Stimulated activated naive CD8-positive, alpha-beta T cell treated with anti-CD3 and anti-CD28 coated beads, Interleukin-15, Interleukin-2, amounts not matched to agents 100 ng/mL and 50 ng/mL, for 24 hours (primary cell): ENCODE results near the gene TTLL4.

ENCODE experiments used
- H3K27ac Mint-ChIP-seq: one replicate; pipeline ENCODE4 v1.8.0; 2021; ENCODE audit warnings: mild to moderate bottlenecking, mixed read lengths
- H3K27me3 Mint-ChIP-seq: one replicate; pipeline ENCODE4 v1.8.0; 2021; ENCODE audit warnings: mixed read lengths
- H3K36me3 Mint-ChIP-seq: one replicate; pipeline ENCODE4 v1.8.0; 2021; ENCODE audit warnings: low read depth, mixed read lengths
- H3K4me1 Mint-ChIP-seq: one replicate; pipeline ENCODE4 v1.8.0; 2021; ENCODE audit warnings: low read depth, mixed read lengths
- H3K4me3 Mint-ChIP-seq: one replicate; pipeline ENCODE4 v1.8.0; 2021; ENCODE audit warnings: mild to moderate bottlenecking, mixed read lengths
- H3K9me3 Mint-ChIP-seq: one replicate; pipeline ENCODE4 v1.8.0; 2021; ENCODE audit warnings: mixed read lengths

Gene TTLL4

DNA sequence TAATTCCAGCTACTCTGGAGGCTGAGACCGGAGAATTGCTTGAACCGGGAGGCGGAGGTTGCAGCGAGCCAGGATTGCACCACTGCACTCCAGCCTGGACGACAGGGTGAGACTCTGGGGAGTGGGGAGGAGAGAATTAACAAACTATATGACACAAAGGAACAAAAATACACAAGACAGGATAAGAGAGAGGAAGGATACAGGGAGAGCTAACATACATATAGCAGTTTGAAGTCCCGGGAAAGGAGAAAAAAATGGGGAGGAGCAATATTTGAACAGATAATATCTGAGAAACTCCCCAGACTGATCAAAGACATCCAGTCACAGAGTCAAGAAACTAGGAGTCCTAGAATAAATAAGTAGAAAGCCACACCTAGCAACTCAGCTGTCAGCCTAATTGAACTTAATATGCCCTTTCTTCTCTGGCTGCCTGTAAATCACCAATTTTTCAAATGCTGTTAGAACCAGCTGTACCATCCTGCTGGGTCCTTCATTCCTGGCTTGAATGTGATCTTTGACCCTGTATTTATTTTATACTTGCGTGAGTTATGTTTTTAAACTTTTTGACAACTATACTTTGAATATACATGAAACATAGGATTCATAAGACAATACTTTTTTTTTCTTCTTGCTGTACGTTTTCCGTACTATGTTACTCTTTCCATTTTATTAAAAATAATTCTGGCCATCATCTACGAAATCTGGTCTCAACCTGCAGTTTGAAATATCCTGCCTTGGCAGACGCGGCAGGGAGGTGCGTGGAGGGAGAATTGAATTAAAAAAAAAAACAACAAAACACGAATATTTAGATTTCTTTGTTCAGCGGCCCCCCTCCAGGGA, 70.4 kb downstream of the TTLL4 start:
- Mint-ChIP-seq H3K27ac (no peak overlapping the region), H3K36me3 (peaks cover 21% of the 10 kb centered on the region), H3K9me3 (peaks cover 17% of the 10 kb centered on the region), H3K27me3 (peaks cover 66% of the 10 kb centered on the region), H3K4me3 (peak overlapping the region; percentile 43), H3K4me1 (peaks cover 7% of the 10 kb centered on the region)

DNA sequence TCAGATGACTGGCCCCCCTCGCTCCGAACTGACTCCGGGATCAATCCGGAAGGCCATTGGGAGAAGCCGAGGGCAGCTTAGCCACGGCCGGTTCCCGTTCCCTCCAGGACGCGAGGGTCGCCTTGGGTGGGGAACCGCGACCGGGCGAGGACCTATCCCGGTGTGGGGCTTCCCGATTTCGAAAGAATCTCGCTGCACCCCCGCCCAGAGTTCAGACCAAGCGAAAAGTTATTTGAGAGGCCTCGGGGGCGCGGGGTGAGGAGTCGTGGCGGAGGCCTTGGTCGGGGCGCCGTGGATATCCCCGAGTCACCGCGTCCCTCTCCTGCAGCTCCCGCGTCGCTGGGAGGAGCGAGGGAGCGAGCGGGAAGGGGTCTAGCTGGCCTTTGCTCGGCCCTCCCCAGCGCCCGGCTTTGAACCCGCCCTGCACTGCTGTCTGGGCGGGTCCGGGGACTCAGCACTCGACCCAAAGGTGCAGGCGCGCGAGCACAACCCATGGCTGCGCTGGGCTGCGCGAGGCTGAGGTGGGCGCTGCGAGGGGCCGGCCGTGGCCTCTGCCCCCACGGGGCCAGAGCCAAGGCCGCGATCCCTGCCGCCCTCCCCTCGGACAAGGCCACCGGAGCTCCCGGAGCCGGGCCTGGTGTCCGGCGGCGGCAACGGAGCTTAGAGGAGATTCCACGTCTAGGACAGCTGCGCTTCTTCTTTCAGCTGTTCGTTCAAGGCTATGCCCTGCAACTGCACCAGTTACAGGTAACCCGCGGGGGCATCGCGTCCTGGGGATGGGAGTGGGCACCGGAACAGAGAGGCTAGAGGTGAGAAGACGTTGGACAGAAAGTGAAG, 71.3 kb downstream of the TTLL4 start, which contains the start of gene CYP27A1:
TSS of gene CYP27A1 (plus strand) at position 457 of the 837 bp plus-strand sequence. CDS start at position 493, 36 bp downstream.
- no peak within 1 kb of the TSS for H3K27ac Mint-ChIP-seq

DNA sequence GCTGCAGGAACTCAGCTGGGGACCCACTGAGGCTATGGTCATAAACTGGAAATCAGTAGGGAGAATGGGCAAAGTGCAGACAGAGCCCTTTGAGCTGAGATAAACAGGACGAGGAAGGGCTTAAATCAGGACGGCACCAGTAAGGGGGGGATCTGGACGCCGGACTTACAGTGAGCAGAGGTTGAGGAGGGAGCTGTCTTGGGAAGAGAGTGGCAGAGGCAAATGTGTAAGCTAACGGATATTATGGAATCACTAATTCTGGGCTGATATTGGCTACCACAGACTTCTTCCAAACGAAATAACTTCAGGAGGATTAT, 71.9 kb downstream of the TTLL4 start:
- H3K27ac Mint-ChIP-seq, result no peak overlapping the region
- H3K36me3 Mint-ChIP-seq, result peaks cover 12% of the 10 kb centered on the region
- peaks cover 9% of the 10 kb centered on the region for H3K9me3 Mint-ChIP-seq
- peaks cover 7% of the 10 kb centered on the region for H3K4me1 Mint-ChIP-seq
- peaks cover 63% of the 10 kb centered on the region for H3K27me3 Mint-ChIP-seq
- H3K4me3 Mint-ChIP-seq, result peak overlapping the region; percentile 16

More for the DNA sequence above, 71.3 kb downstream of the TTLL4 start, which contains the start of gene CYP27A1:
- H3K4me3 Mint-ChIP-seq, result peak within 1 kb of the TSS; percentile 43
- H3K27me3 Mint-ChIP-seq, result peaks cover 66% of the 10 kb centered on the region
- H3K36me3 Mint-ChIP-seq, result peaks cover 17% of the 10 kb centered on the region
- peaks cover 7% of the 10 kb centered on the region for H3K4me1 Mint-ChIP-seq
- H3K9me3 Mint-ChIP-seq, result peaks cover 15% of the 10 kb centered on the region

DNA sequence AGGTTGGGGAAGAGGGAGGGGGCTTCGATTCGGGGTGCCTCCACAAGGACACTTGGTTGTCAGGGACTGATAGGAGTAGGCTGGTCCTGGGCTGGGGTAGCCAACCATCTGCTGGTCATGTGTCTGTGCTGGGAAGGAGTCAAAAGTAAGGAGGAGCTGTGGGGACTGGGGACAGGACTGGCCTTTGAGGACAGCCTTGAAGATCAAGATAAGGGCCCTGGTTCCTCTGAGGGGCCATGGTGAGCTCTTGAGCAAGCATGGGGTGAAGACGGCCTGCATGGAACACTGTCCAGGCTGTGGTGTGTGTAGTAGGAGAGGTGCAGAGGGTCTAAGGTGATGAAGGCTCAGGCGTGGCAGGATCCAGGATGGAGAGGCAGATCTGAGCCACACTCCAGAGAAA, 73.1 kb downstream of the TTLL4 start:
- no peak overlapping the region for H3K27ac Mint-ChIP-seq
- H3K27me3 Mint-ChIP-seq, result peaks cover 61% of the 10 kb centered on the region
- peaks cover 7% of the 10 kb centered on the region for H3K4me1 Mint-ChIP-seq
- H3K4me3 Mint-ChIP-seq, result no peak overlapping the region
- H3K9me3 Mint-ChIP-seq, result peaks cover 3% of the 10 kb centered on the region
- peaks cover 6% of the 10 kb centered on the region for H3K36me3 Mint-ChIP-seq

DNA sequence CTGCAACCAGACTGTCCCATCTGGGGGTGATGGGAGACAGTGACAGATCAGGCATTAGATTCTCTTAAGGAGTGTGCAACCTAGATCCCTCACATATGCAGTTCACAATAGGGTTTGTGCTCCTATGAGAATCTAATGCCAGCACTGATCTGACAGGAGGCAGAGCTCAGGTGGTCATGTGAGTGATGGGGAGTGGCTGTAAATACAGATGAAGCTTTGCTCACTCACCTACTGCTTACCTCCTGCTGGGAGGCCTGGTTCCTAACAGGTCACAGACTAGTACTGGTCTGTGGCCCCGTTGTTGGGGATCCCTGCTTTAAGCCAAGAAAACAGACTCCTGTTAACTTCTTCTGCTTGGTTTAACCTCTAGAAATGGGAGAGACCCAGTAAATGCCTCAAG, 74.5 kb downstream of the TTLL4 start:
- H3K27me3 Mint-ChIP-seq, result peaks cover 50% of the 10 kb centered on the region
- H3K36me3 Mint-ChIP-seq, result peaks cover 1% of the 10 kb centered on the region
- no peaks in the 10 kb centered on the region for H3K9me3 Mint-ChIP-seq
- H3K4me3 Mint-ChIP-seq, result no peak overlapping the region
- H3K27ac Mint-ChIP-seq, result no peak overlapping the region
- peaks cover 7% of the 10 kb centered on the region for H3K4me1 Mint-ChIP-seq

DNA sequence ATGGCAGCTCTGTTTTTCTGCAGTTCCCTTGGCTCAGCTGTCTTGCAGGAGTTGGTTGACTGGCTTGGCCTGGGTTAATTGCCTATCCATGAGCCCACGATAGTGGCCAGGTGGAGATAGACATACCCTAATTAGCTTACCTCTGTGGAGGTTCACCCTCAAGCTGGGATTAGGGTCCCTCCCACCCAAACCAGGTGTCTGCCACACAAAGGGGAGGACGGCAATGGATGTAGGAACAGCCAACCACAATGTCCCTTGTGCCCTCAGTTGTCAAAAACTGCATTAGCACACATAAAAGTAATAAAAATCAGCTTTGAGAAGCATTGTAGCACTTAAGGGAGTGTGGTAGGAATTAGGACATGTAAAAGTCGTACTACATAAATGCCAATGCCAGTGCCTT, 75.5 kb downstream of the TTLL4 start:
- no peak overlapping the region for H3K4me3 Mint-ChIP-seq
- H3K36me3 Mint-ChIP-seq, result no peaks in the 10 kb centered on the region
- H3K9me3 Mint-ChIP-seq, result no peaks in the 10 kb centered on the region
- H3K4me1 Mint-ChIP-seq, result peaks cover 3% of the 10 kb centered on the region
- peaks cover 45% of the 10 kb centered on the region for H3K27me3 Mint-ChIP-seq
- no peak overlapping the region for H3K27ac Mint-ChIP-seq

DNA sequence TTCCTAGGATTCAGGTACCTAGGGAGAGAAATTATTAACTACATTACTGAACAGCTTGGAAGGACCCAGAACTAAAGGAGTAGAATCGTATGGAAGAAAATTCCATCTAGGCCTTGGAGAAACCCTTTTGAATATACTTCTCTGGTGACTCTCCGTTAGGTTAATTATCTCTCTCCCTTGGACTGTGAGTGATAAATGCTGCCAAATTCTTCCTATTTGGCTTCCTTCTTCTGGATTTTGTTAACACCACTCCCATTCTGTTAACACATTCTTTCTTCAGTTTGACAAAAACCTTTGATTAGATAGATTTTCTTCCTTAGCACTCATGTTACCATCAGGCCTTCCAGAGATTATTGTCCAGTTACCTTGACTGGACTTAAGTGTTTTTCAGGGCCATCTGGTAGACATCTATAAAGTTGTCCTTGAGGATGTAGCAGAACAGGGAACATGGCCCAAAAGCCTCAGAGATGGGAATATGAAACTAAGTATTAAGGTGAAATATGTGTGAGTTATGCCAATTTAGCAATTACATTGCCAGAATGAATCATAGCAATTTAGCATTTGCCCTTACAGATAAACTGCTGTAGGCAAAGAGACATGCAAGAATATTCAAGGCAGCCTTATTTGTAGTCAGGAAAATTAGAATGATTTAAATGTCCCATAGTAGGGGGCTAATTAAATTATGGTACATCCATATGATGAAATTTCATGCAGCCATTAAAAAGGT, 78.1 kb downstream of the TTLL4 start:
- Mint-ChIP-seq H3K4me1 (no peaks in the 10 kb centered on the region), H3K27ac (no peak overlapping the region), H3K36me3 (no peaks in the 10 kb centered on the region), H3K9me3 (no peaks in the 10 kb centered on the region), H3K4me3 (no peak overlapping the region), H3K27me3 (peaks cover 31% of the 10 kb centered on the region)

DNA sequence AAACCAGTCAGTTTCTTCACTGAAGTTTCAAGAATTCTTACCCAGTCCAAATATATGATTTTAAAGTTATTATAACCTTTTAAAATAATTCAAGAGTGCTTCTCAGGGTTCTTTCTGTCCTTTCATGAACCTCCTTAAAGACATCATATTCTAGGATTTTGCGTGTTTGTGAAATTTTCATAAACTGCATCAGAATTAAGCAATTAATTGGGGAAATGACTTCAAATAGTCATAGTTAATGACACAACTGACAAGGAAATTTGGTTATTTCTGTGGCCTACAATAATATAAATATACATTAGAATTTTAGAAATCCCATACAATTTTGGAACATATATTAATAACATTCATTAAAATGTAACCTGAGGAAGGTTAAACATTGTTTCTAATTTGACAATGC, 81.8 kb downstream of the TTLL4 start:
- Mint-ChIP-seq H3K36me3 (no peaks in the 10 kb centered on the region), H3K4me1 (no peaks in the 10 kb centered on the region), H3K4me3 (no peak overlapping the region), H3K27me3 (peaks cover 35% of the 10 kb centered on the region), H3K27ac (no peak overlapping the region), H3K9me3 (no peaks in the 10 kb centered on the region)

DNA sequence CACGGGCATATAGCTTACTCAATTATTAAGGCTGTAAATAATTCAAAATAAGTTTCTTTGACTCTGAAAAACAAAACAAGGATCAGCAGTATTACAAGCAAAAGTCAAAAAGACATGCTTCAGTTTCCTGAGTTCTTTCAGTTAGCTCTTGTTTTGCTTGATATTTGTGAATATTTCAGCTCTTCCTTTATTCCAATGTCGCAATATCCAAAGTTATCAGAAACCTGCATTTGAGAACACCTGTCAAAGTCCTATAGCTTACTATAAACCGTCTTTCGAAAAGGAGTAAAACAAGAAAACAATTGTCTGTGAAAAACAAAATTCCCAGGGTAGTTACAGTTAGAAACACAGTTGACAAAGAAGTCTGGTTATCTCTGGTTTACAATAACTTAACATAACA, 86.1 kb downstream of the TTLL4 start:
- no peak overlapping the region for H3K27ac Mint-ChIP-seq
- no peaks in the 10 kb centered on the region for H3K4me1 Mint-ChIP-seq
- H3K9me3 Mint-ChIP-seq, result no peaks in the 10 kb centered on the region
- peaks cover 41% of the 10 kb centered on the region for H3K27me3 Mint-ChIP-seq
- H3K4me3 Mint-ChIP-seq, result no peak overlapping the region
- H3K36me3 Mint-ChIP-seq, result no peaks in the 10 kb centered on the region

DNA sequence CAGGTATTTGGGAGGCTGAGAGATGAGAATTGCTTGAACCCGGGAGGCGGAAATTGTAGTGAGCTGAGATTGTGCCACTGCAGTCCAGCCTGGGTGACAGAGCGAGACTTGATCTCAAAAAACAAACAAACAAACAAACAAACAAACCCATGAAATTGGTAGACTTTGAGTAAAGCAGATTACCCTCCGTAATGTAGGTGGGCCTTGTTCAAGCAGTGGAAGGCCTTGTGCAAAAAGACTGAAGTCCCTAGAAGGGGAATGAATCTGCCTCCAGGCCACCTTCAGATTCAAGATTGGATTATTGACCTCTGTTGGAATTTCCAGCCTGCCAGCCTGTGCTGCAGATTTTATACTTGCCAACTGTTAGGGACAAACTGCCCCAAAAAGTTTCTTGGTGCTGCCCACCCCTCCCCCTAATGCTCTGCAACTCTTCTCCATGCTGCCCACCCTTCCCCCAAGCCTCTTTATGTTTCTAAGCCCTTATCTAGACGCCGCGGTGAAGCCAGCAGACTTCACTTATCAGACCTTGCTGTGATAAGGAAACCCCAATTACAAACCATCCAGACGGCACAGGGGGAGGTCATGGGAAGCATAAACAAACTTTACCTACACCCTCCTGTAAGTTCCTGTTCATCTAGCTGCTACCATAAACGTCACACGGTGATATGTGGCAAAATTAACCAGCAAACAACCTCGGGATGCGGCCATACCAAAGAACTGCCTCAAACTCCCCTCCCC, 88.3 kb downstream of the TTLL4 start:
- Mint-ChIP-seq H3K27me3 (peaks cover 46% of the 10 kb centered on the region), H3K27ac (no peak overlapping the region), H3K36me3 (no peaks in the 10 kb centered on the region), H3K4me1 (no peaks in the 10 kb centered on the region), H3K4me3 (no peak overlapping the region), H3K9me3 (no peaks in the 10 kb centered on the region)

DNA sequence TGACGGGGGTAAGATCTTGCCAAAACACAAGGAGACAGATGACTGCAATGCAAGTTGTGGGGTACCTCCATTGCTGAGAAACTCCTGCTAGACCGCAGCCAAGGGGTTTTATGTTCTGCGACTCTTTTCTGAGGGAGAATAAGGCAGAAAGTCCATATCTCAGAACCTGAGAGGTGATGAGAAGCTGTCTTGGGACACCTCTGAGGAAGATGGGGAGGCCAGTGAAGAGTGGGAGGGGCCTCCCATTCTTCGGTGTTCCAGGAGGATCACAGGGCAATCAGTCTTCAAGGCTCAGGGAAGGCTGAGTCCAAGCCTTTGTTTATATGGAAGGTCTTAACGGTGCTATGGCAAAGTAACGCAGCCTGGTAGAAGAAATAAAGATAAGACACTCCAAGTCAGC, 89.4 kb downstream of the TTLL4 start:
- H3K27ac Mint-ChIP-seq, result no peak overlapping the region
- no peaks in the 10 kb centered on the region for H3K4me1 Mint-ChIP-seq
- peaks cover 10% of the 10 kb centered on the region for H3K36me3 Mint-ChIP-seq
- peaks cover 3% of the 10 kb centered on the region for H3K9me3 Mint-ChIP-seq
- H3K4me3 Mint-ChIP-seq, result no peak overlapping the region
- H3K27me3 Mint-ChIP-seq, result peaks cover 42% of the 10 kb centered on the region

DNA sequence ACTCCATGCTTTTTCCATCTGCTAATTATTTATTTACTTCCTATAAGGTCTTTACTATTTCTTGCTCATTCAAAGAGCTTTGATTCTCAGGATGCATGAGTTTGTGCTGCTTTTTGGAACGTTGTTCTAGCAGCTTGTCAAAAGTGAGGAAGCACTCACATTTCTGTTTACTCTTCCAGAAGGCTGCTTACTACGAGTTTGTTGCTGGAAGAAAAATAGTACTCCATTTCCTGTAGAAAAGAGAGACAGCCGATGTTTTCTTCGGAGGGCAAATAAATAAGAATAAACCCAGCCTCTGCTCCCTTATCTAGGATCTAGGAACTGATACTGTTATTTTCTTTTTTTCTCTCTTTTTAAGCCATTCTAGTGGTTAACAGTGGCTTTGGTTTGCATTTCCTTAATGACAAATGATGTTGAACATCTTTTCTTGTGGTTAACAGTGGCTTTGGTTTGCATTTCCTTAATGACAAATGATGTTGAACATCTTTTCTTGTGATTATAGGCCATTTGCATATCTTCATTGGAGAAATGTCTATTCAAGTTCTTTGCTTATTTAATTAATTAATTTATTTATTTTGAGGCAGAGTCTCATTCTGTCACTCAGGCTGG, 91.9 kb downstream of the TTLL4 start:
- H3K4me1 Mint-ChIP-seq, result no peaks in the 10 kb centered on the region
- H3K9me3 Mint-ChIP-seq, result peaks cover 7% of the 10 kb centered on the region
- H3K4me3 Mint-ChIP-seq, result no peak overlapping the region
- H3K27me3 Mint-ChIP-seq, result peaks cover 43% of the 10 kb centered on the region
- peaks cover 14% of the 10 kb centered on the region for H3K36me3 Mint-ChIP-seq
- H3K27ac Mint-ChIP-seq, result no peak overlapping the region

DNA sequence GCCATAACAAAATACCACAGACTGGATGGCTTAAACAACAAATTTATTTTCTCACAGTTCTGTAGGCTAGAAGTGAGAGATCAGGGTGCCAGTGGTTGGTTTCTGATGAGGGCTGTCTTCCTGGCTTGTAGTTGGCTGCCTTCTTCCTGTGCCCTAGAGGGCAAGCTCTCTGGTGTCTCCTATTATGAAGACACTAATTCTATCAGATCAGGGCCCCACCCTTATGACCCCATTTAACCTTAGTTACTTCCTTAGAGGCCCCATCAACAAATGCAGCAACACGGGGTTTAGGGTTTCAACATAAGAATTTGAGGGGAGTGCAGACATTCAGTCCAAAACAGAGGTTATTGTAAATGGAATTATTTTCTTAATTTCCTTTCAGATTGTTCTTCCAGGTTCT, 94.2 kb downstream of the TTLL4 start:
- H3K27ac Mint-ChIP-seq, result no peak overlapping the region
- H3K4me3 Mint-ChIP-seq, result no peak overlapping the region

More for the DNA sequence above, 94.2 kb downstream of the TTLL4 start:
- H3K9me3 Mint-ChIP-seq, result peaks cover 7% of the 10 kb centered on the region
- H3K36me3 Mint-ChIP-seq, result peaks cover 14% of the 10 kb centered on the region
- peaks cover 45% of the 10 kb centered on the region for H3K27me3 Mint-ChIP-seq
- H3K4me1 Mint-ChIP-seq, result no peaks in the 10 kb centered on the region
